Glutamatergic neuron (in vitro differentiated cells): ENCODE data around the gene RPRD1A. TPM values are rescaled to one million over a fixed set of nuclear protein-coding genes. Genes with fewer than 3 reads are reported as not detected.
"Not testable (repeated sequence)": the region's sequence is repeated elsewhere in the genome, so short reads cannot be mapped to it uniquely, and the experiment has no call there.

ENCODE experiments used
- DNase-seq: peaks from one replicate; pipeline ENCODE4 v3.0.0; 2022
- H3K27ac Mint-ChIP-seq: one replicate; pipeline ENCODE4 v1.8.0; 2020; ENCODE audit warnings: mild to moderate bottlenecking, mixed read lengths, inconsistent platforms; ENCODE audit not compliant: unreplicated experiment
- H3K27me3 Mint-ChIP-seq: one replicate; pipeline ENCODE4 v1.8.0; 2020; ENCODE audit warnings: mild to moderate bottlenecking, moderate library complexity, mixed read lengths, inconsistent platforms; ENCODE audit not compliant: unreplicated experiment
- H3K36me3 Mint-ChIP-seq: one replicate; pipeline ENCODE4 v1.8.0; 2020; ENCODE audit warnings: mild to moderate bottlenecking, mixed read lengths, inconsistent platforms; ENCODE audit not compliant: unreplicated experiment
- H3K4me1 Mint-ChIP-seq: one replicate; pipeline ENCODE4 v1.8.0; 2020; ENCODE audit warnings: mild to moderate bottlenecking, low read depth, mixed read lengths, inconsistent platforms; ENCODE audit not compliant: unreplicated experiment
- H3K4me3 Mint-ChIP-seq: one replicate; pipeline ENCODE4 v1.8.0; 2020; ENCODE audit warnings: mild to moderate bottlenecking, mixed read lengths, inconsistent platforms; ENCODE audit not compliant: unreplicated experiment
- H3K9me3 Mint-ChIP-seq: one replicate; pipeline ENCODE4 v1.8.0; 2020; ENCODE audit warnings: mild to moderate bottlenecking, moderate library complexity, mixed read lengths, inconsistent platforms; ENCODE audit not compliant: unreplicated experiment
- total RNA-seq: library from RNA; stranded (reverse); fragmentation: NEBNext Ultra II Directional; extraction: Animal tissue kit (Norgen Biotek cat#: 25700); gene quantifications from one replicate; pipeline ENCODE4 v1.2.1, GENCODE V29; 2021; ENCODE audit not compliant: unreplicated experiment
- TF ChIP-seq, protein P1 (sequence below): fragments of 200-600 bp; sonication (generic); IDR thresholded peaks from one replicate; pipeline ENCODE4 v1.5.0; 2021; ENCODE audit not compliant: partially characterized antibody, unreplicated experiment

Gene RPRD1A
- total RNA-seq, 1 donor from 2014 or later, result 68.8 TPM

DNA sequence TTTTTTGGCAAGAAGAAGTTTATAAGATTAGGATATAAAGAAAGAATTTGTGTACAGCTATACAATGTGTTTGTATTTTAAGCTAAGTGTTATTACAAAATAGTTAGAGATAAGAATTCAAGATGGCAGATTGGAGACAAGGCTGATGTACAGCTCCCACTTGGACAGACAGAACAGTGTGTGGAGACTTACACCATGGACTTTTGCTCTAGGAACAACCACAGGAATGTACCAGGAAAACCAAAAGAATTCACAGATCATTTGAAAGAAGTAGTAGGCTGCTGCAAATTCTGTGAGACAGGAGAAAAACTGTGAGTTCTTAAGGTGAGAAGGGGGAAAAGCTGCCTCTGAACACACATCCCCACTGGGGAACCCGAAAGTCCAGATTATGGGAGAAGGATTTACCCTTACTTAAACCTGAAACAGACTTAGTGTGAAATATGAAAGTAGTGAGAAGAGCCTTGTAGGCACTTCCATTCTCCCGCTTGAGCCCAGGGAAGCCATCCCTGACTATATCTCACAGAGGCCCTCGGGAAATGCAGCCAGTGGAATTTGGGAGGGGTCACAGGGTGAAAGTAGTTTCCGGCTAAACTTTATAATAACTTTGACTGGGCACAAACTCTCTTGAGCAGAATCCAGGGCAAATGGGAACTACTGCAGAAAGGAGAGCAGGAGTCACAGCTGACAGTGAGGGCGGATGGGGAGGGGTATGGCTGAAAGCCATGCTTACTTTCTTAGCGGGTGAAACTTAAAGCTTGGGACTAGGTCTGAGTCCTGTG lies 11.6 kb upstream of the RPRD1A start:
- no peak for DNase-seq
- H3K9me3 Mint-ChIP-seq, result peaks cover 5% of the 10 kb centered on the region
- H3K27ac Mint-ChIP-seq, result no peak overlapping the region
- no peaks in the 10 kb centered on the region for H3K4me1 Mint-ChIP-seq
- H3K36me3 Mint-ChIP-seq, result peaks cover 25% of the 10 kb centered on the region
- H3K4me3 Mint-ChIP-seq, result no peak overlapping the region
- peaks cover 2% of the 10 kb centered on the region for H3K27me3 Mint-ChIP-seq
- TF ChIP-seq, protein P1, sequence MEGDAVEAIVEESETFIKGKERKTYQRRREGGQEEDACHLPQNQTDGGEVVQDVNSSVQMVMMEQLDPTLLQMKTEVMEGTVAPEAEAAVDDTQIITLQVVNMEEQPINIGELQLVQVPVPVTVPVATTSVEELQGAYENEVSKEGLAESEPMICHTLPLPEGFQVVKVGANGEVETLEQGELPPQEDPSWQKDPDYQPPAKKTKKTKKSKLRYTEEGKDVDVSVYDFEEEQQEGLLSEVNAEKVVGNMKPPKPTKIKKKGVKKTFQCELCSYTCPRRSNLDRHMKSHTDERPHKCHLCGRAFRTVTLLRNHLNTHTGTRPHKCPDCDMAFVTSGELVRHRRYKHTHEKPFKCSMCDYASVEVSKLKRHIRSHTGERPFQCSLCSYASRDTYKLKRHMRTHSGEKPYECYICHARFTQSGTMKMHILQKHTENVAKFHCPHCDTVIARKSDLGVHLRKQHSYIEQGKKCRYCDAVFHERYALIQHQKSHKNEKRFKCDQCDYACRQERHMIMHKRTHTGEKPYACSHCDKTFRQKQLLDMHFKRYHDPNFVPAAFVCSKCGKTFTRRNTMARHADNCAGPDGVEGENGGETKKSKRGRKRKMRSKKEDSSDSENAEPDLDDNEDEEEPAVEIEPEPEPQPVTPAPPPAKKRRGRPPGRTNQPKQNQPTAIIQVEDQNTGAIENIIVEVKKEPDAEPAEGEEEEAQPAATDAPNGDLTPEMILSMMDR, result no peak

DNA sequence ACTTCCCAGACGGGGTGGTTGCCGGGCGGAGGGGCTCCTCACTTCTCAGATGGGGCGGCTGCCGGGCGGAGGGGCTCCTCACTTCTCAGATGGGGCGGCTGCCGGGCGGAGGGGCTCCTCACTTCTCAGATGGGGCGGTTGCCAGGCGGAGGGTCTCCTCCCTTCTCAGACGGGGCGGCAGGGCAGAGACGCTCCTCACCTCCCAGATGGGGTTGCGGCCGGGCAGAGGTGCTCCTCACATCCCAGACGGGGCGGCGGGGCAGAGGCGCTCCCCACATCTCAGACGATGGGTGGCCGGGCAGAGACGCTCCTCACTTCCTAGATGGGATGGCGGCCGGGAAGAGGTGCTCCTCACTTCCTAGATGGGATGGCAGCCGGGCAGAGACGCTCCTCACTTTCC lies 10.4 kb upstream of the RPRD1A start:
- not testable (repeated sequence) for H3K9me3 Mint-ChIP-seq, H3K4me1 Mint-ChIP-seq, H3K27ac Mint-ChIP-seq, H3K27me3 Mint-ChIP-seq, DNase-seq, H3K4me3 Mint-ChIP-seq
- H3K36me3 Mint-ChIP-seq, result peaks cover 19% of the 10 kb centered on the region

DNA sequence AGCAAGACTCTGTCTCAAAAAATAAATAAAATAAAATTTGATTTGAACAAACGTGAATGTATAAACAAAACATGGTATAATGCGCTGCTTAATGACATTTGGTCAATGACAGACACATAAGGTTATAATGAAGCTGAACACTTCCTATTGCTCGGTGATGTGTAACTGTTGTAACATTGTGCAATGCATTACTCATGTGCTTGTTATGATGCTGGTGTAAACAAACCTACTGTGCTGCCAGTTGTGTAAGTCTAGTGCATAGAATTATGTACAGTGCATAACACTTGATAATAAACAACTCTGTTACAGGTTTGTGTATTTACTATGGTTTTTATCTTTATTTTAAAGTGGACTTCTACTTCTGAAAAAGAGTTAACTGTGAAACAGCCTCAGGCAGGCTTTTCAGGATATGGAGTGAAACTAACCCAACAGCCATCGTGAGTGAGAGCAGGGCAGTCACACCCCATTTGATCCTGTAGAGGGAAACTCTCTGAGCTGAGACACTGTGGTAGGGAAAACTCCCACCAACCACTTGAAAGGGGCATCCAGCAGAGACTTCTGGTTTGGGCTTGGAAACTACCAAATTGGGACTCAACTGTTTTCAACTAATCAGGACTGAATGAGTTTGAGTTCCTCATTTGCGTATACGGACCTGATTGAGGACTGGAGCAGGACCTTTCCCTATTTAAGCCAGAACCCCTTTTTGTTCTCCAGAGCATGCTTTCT lies 8.7 kb upstream of the RPRD1A start:
- peaks cover 5% of the 10 kb centered on the region for H3K9me3 Mint-ChIP-seq
- no peak overlapping the region for H3K4me3 Mint-ChIP-seq
- no peak overlapping the region for H3K27ac Mint-ChIP-seq
- TF ChIP-seq, protein P1, result no peak
- H3K36me3 Mint-ChIP-seq, result peaks cover 13% of the 10 kb centered on the region
- no peaks in the 10 kb centered on the region for H3K4me1 Mint-ChIP-seq
- no peak for DNase-seq
- peaks cover 2% of the 10 kb centered on the region for H3K27me3 Mint-ChIP-seq

DNA sequence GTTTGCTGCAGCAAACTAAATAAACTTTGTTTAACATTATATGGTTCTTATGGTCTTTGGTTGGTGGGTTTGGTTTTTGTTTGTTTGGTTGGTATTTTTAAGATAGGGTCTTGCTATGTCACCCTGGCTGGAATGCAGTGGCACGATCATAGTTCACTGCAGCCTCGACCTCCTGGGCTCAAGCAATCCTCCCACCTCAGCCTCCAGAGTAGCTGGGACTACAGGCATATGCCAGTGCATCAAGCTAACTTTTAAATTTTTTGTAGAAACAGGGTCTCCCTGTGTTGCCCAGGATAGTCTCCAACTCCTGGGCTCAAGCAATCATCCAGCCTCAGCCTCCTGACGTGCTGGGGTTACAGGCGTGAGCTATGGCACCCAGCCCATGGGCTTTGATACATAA lies 7.1 kb upstream of the RPRD1A start:
- no peak overlapping the region for H3K4me3 Mint-ChIP-seq
- peaks cover 2% of the 10 kb centered on the region for H3K9me3 Mint-ChIP-seq
- TF ChIP-seq, protein P1, result no peak
- H3K36me3 Mint-ChIP-seq, result peaks cover 6% of the 10 kb centered on the region
- no peaks in the 10 kb centered on the region for H3K27me3 Mint-ChIP-seq
- H3K27ac Mint-ChIP-seq, result no peak overlapping the region
- DNase-seq, result no peak
- H3K4me1 Mint-ChIP-seq, result no peaks in the 10 kb centered on the region

DNA sequence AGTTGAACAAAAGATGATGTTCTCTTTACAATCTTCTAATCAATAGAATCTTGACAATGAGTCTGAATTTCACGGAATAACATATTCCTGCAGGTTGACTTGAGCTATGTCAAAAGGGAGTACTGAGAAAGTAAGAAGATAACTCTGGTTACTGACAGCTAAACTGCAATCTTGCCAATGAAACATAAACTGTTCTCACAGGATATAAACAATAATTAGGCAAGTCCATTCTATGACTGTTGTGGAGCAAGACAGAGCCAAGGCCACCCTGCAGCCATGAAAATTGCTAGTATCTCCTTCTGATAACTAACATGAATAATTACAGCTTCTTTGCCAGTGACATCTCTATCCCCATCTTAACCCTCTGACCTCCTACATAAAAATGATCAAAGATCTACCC lies 6.3 kb upstream of the RPRD1A start:
- Mint-ChIP-seq H3K9me3 (peaks cover 2% of the 10 kb centered on the region), H3K36me3 (peaks cover under 1% of the 10 kb centered on the region), H3K27me3 (no peaks in the 10 kb centered on the region), H3K4me3 (no peak overlapping the region), H3K27ac (no peak overlapping the region), H3K4me1 (no peaks in the 10 kb centered on the region)
- no peak for DNase-seq
- TF ChIP-seq, protein P1, result no peak

GRCh38 chr18:36072406-36072805 lies 5.0 kb upstream of the RPRD1A start:
- H3K4me1 Mint-ChIP-seq, H3K36me3 Mint-ChIP-seq, H3K27me3 Mint-ChIP-seq, DNase-seq, H3K4me3 Mint-ChIP-seq, H3K27ac Mint-ChIP-seq, H3K9me3 Mint-ChIP-seq: not testable (repeated sequence)
